B cell (primary cell): ENCODE measurements around the gene GLRX.

Experiments used
- EZH2 ChIP-seq: IDR thresholded peaks from 2 replicates; pipeline ENCODE4 v1.6.1; 2012; ENCODE audit warnings: borderline replicate concordance, low read depth, mild to moderate bottlenecking, moderate library complexity, low read length; ENCODE audit not compliant: insufficient read depth, poor library complexity, severe bottlenecking
- TF ChIP-seq, protein P1 (sequence below): fragments of 200-600 bp; IDR thresholded peaks from one replicate; pipeline ENCODE4 v1.8.0; 2022; ENCODE audit warnings: antibody characterized with exemption, mild to moderate bottlenecking

DNA sequence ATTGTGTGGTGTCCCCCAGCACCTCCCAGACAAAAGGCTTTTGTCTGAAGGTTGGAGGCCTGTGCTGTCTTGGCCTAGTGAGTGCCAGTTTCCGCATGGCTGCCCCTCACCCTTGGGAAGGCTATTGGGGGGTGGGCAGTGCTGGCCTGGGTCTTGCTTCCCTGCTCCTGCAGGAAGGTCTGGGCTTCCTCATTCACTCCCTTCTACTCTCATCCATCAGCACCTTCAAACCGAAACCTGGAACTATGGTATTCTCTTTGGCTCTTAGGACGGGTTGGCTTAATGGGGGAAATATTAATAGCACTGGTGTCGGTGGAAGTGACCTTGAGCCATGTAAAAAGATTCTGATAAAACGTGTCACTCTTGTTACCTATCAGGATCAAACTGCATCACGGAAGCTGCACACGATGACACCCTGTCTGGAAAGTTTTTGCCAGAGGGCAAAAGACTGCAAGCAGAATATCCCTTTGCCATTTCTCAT, 34.0 kb upstream of the GLRX start:
- TF ChIP-seq, protein P1, sequence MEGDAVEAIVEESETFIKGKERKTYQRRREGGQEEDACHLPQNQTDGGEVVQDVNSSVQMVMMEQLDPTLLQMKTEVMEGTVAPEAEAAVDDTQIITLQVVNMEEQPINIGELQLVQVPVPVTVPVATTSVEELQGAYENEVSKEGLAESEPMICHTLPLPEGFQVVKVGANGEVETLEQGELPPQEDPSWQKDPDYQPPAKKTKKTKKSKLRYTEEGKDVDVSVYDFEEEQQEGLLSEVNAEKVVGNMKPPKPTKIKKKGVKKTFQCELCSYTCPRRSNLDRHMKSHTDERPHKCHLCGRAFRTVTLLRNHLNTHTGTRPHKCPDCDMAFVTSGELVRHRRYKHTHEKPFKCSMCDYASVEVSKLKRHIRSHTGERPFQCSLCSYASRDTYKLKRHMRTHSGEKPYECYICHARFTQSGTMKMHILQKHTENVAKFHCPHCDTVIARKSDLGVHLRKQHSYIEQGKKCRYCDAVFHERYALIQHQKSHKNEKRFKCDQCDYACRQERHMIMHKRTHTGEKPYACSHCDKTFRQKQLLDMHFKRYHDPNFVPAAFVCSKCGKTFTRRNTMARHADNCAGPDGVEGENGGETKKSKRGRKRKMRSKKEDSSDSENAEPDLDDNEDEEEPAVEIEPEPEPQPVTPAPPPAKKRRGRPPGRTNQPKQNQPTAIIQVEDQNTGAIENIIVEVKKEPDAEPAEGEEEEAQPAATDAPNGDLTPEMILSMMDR, result no peak
- TF ChIP-seq EZH2, result no peak
